PC-9 (cell line): ENCODE data around the gene CRABP2.

Experiments
- CTCF ChIP-seq: fragments of 200-600 bp; sonication (generic); conservative IDR thresholded peaks from 2 replicates; pipeline ENCODE4 v1.6.1; 2017; ENCODE audit warnings: mixed run types, antibody characterized with exemption, mild to moderate bottlenecking, moderate library complexity
- EZH2 ChIP-seq: fragments of 200-600 bp; sonication (generic); IDR thresholded peaks from 2 replicates; pipeline ENCODE4 v1.8.0; 2017; ENCODE audit warnings: antibody characterized with exemption, low read depth

GRCh38 chr1:156743367-156744302 is 38.3 kb upstream of the CRABP2 start:
- TF ChIP-seq CTCF (no peak), EZH2 (no peak)
